Neural progenitor cell (in vitro differentiated cells): ENCODE data around the gene TLR8. TPM values are rescaled to one million over a fixed set of nuclear protein-coding genes. Genes with fewer than 3 reads are reported as not detected.

Experiments used
- DNase-seq: peaks from one replicate; pipeline ENCODE4 v3.0.0-alpha.2; 2016; ENCODE audit warnings: low spot score
- H2AFZ ChIP-seq: fragments of 200-600 bp; sonication (generic); replicated peaks from 2 replicates; pipeline ENCODE4 v1.6.1; 2016; ENCODE audit warnings: antibody characterized with exemption
- H3F3A ChIP-seq: fragments of 200-600 bp; sonication (generic); 2 replicates; pipeline ENCODE4 v1.6.1; 2016; ENCODE audit warnings: antibody characterized with exemption, low read depth
- H3K27ac ChIP-seq: fragments of 200-600 bp; sonication (generic); 2 replicates; pipeline ENCODE4 v1.5.1; 2016; ENCODE audit warnings: mild to moderate bottlenecking
- H3K27me3 ChIP-seq: fragments of 200-600 bp; sonication (generic); 2 replicates; pipeline ENCODE4 v1.6.1; 2016; ENCODE audit warnings: mild to moderate bottlenecking, moderate library complexity
- H3K36me3 ChIP-seq: fragments of 200-600 bp; sonication (generic); 2 replicates; pipeline ENCODE4 v1.5.1; 2016
- H3K4me1 ChIP-seq: fragments of 200-600 bp; sonication (generic); 2 replicates; pipeline ENCODE4 v1.6.1; 2016; ENCODE audit warnings: mixed run types
- H3K4me2 ChIP-seq: fragments of 200-600 bp; sonication (generic); 2 replicates; pipeline ENCODE4 v1.6.1; 2016
- H3K4me3 ChIP-seq: fragments of 200-600 bp; sonication (generic); 2 replicates; pipeline ENCODE4 v1.5.1; 2016
- H3K79me2 ChIP-seq: fragments of 200-600 bp; sonication (generic); 2 replicates; pipeline ENCODE4 v1.6.1; 2016; ENCODE audit warnings: low read depth
- H3K9ac ChIP-seq: fragments of 200-600 bp; sonication (generic); 2 replicates; pipeline ENCODE4 v1.6.1; 2016
- H3K9me3 ChIP-seq: fragments of 200-600 bp; sonication (generic); 2 replicates; pipeline ENCODE4 v1.5.1; 2016; ENCODE audit warnings: low read depth
- H4K20me1 ChIP-seq: fragments of 200-600 bp; sonication (generic); 2 replicates; pipeline ENCODE4 v1.6.1; 2016; ENCODE audit warnings: low read depth
- H3K27ac Mint-ChIP-seq: 3 replicates; pipeline ENCODE4 v1.8.0; 2021; ENCODE audit warnings: mixed read lengths
- H3K27me3 Mint-ChIP-seq: 2 replicates; pipeline ENCODE4 v1.8.0; 2022; ENCODE audit warnings: low read depth, mild to moderate bottlenecking, inconsistent platforms, moderate library complexity, mixed read lengths; ENCODE audit not compliant: insufficient read depth
- H3K36me3 Mint-ChIP-seq: 3 replicates; pipeline ENCODE4 v1.8.0; 2021; ENCODE audit warnings: mixed read lengths
- H3K4me1 Mint-ChIP-seq: 3 replicates; pipeline ENCODE4 v1.8.0; 2021; ENCODE audit warnings: mixed read lengths
- H3K4me3 Mint-ChIP-seq: 3 replicates; pipeline ENCODE4 v1.8.0; 2021; ENCODE audit warnings: mild to moderate bottlenecking, moderate library complexity, mixed read lengths
- H3K9me3 Mint-ChIP-seq: 3 replicates; pipeline ENCODE4 v1.8.0; 2020; ENCODE audit warnings: mixed read lengths
- CTCF ChIP-seq: fragments of 200-600 bp; sonication (generic); IDR thresholded peaks from 2 replicates; pipeline ENCODE4 v1.5.1; 2017; ENCODE audit warnings: antibody characterized with exemption, mild to moderate bottlenecking
- EZH2 ChIP-seq: fragments of 200-600 bp; sonication (generic); IDR thresholded peaks from 2 replicates; pipeline ENCODE4 v1.6.1; 2017; ENCODE audit warnings: antibody characterized with exemption, mild to moderate bottlenecking, moderate library complexity
- EZH2phosphoT487 ChIP-seq: fragments of 200-600 bp; sonication (generic); IDR thresholded peaks from 2 replicates; pipeline ENCODE4 v1.6.1; 2017; ENCODE audit warnings: antibody characterized with exemption
- total RNA-seq: library from RNA; depleted of rRNA; stranded (reverse); fragments of >200 nt; gene quantifications from 2 replicates; pipeline ENCODE4 v1.2.3, GENCODE V29; 2015; ENCODE audit warnings: low replicate concordance

Gene TLR8
- total RNA-seq, 1 donor from 2014 or later: not detected

- Histone ChIP-seq H4K20me1 (no peaks in the 10 kb centered on the region), H3K9ac (no peak overlapping the region), H3K36me3 (no peaks in the 10 kb centered on the region), H3K4me1 (no peaks in the 10 kb centered on the region), H3K79me2 (no peaks in the 10 kb centered on the region), H3K27ac (no peak overlapping the region), H3K4me2 (no peak overlapping the region), H3K9me3 (no peaks in the 10 kb centered on the region), H3F3A (no peaks in the 10 kb centered on the region), H3K27me3 (no peaks in the 10 kb centered on the region), H3K4me3 (no peak overlapping the region), H2AFZ (no peak overlapping the region)
- Mint-ChIP-seq H3K27ac (no peak overlapping the region), H3K9me3 (no peaks in the 10 kb centered on the region), H3K4me3 (no peak overlapping the region), H3K36me3 (no peaks in the 10 kb centered on the region), H3K27me3 (peaks cover 2% of the 10 kb centered on the region), H3K4me1 (no peaks in the 10 kb centered on the region)
- DNase-seq: no peak
- TF ChIP-seq EZH2 (no peak), CTCF (peak; percentile 21)
These were observed 6.5 kb downstream of the TLR8 start for GRCh38 chrX:12912791-12913482.

GRCh38 chrX:12917753-12918152 lies 11.3 kb downstream of the TLR8 start:
- H3K4me2 ChIP-seq: no peak overlapping the region
- TF ChIP-seq CTCF: no peak
- TF ChIP-seq EZH2phosphoT487: no peak
- TF ChIP-seq EZH2: no peak
- H2AFZ ChIP-seq: no peak overlapping the region
- Mint-ChIP-seq H3K36me3 (no peaks in the 10 kb centered on the region), H3K9me3 (no peaks in the 10 kb centered on the region), H3K27me3 (peaks cover 2% of the 10 kb centered on the region), H3K4me3 (no peak overlapping the region), H3K27ac (no peak overlapping the region), H3K4me1 (no peaks in the 10 kb centered on the region)
- H3K27ac ChIP-seq: no peak overlapping the region
- no peaks in the 10 kb centered on the region for H4K20me1 ChIP-seq
- no peaks in the 10 kb centered on the region for H3K79me2 ChIP-seq
- H3F3A ChIP-seq: no peaks in the 10 kb centered on the region
- H3K9ac ChIP-seq: no peak overlapping the region
- no peaks in the 10 kb centered on the region for H3K4me1 ChIP-seq
- H3K9me3 ChIP-seq: no peaks in the 10 kb centered on the region
- no peaks in the 10 kb centered on the region for H3K27me3 ChIP-seq
- no peaks in the 10 kb centered on the region for H3K36me3 ChIP-seq
- no peak overlapping the region for H3K4me3 ChIP-seq
- DNase-seq: no peak

- no peaks in the 10 kb centered on the region for H3K9me3 Mint-ChIP-seq
These were observed 12.6 kb downstream of the TLR8 start for GRCh38 chrX:12919051-12919450.

More at GRCh38 chrX:12919051-12919450, 12.6 kb downstream of the TLR8 start:
- no peak for TF ChIP-seq EZH2
- no peak for TF ChIP-seq EZH2phosphoT487
- TF ChIP-seq CTCF: no peak
- no peaks in the 10 kb centered on the region for H4K20me1 ChIP-seq
- H3K4me3 ChIP-seq: no peak overlapping the region
- peaks cover 2% of the 10 kb centered on the region for H3K27me3 Mint-ChIP-seq
- no peaks in the 10 kb centered on the region for H3F3A ChIP-seq
- H3K36me3 ChIP-seq: no peaks in the 10 kb centered on the region
- no peak overlapping the region for H3K27ac Mint-ChIP-seq
- H3K27ac ChIP-seq: no peak overlapping the region
- H3K9ac ChIP-seq: no peak overlapping the region
- no peaks in the 10 kb centered on the region for H3K79me2 ChIP-seq
- H3K36me3 Mint-ChIP-seq: no peaks in the 10 kb centered on the region
- H3K27me3 ChIP-seq: no peaks in the 10 kb centered on the region
- no peaks in the 10 kb centered on the region for H3K4me1 Mint-ChIP-seq
- H2AFZ ChIP-seq: no peak overlapping the region
- no peak overlapping the region for H3K4me3 Mint-ChIP-seq
- DNase-seq: no peak
- no peak overlapping the region for H3K4me2 ChIP-seq
- no peaks in the 10 kb centered on the region for H3K4me1 ChIP-seq
- no peaks in the 10 kb centered on the region for H3K9me3 ChIP-seq
